Nephron (organoid): ENCODE data around the gene DIP2B.

ENCODE experiments used
- H3K27ac Mint-ChIP-seq, 3 experiments: 2 replicates each; pipeline ENCODE4 v1.8.0; 2020; ENCODE audit warnings: mixed read lengths in 3 of 3, mild to moderate bottlenecking in 2 of 3, moderate library complexity in 1 of 3
- H3K27me3 Mint-ChIP-seq: 2 replicates; pipeline ENCODE4 v1.8.0; 2021; ENCODE audit warnings: low read depth, mild to moderate bottlenecking, moderate library complexity, mixed read lengths
- H3K36me3 Mint-ChIP-seq: 2 replicates; pipeline ENCODE4 v1.8.0; 2020; ENCODE audit warnings: low read depth, mixed read lengths
- H3K4me1 Mint-ChIP-seq: 2 replicates; pipeline ENCODE4 v1.8.0; 2020; ENCODE audit warnings: mixed read lengths
- H3K4me3 Mint-ChIP-seq, 3 experiments: 2 replicates each; pipeline ENCODE4 v1.8.0; 2020; ENCODE audit warnings: mild to moderate bottlenecking in 3 of 3, mixed read lengths in 3 of 3, moderate library complexity in 2 of 3
- H3K9me3 Mint-ChIP-seq: 2 replicates; pipeline ENCODE4 v1.8.0; 2020; ENCODE audit warnings: mixed read lengths
- TF ChIP-seq, protein P1 (sequence below), 3 experiments: fragments of 200-600 bp; sonication (generic); IDR thresholded peaks; one replicate each; pipeline ENCODE4 v1.5.0; 2021; ENCODE audit warnings: antibody characterized with exemption in 3 of 3; ENCODE audit not compliant: unreplicated experiment in 3 of 3

DIP2B gene

DNA sequence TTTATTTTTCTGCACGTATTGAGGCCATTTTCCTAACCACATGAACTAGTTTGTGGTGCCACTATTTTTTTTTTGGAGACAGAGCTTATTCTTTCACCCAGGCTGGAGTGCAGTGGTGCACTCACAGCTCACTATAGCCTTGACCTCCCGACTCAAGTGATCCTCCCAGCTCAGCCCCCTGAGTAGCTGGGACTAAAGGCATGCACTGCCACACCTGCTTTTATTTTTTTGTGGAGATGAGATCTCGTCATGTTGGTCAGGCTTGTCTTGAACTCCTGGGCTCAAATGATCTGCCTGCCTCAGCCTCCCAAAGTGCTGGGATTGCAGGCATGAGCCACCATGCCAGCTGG, 60.1 kb downstream of the DIP2B start:
- TF ChIP-seq, protein P1, sequence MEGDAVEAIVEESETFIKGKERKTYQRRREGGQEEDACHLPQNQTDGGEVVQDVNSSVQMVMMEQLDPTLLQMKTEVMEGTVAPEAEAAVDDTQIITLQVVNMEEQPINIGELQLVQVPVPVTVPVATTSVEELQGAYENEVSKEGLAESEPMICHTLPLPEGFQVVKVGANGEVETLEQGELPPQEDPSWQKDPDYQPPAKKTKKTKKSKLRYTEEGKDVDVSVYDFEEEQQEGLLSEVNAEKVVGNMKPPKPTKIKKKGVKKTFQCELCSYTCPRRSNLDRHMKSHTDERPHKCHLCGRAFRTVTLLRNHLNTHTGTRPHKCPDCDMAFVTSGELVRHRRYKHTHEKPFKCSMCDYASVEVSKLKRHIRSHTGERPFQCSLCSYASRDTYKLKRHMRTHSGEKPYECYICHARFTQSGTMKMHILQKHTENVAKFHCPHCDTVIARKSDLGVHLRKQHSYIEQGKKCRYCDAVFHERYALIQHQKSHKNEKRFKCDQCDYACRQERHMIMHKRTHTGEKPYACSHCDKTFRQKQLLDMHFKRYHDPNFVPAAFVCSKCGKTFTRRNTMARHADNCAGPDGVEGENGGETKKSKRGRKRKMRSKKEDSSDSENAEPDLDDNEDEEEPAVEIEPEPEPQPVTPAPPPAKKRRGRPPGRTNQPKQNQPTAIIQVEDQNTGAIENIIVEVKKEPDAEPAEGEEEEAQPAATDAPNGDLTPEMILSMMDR (IDR thresholded peaks at IDR 0.05; ENCODE audit: unreplicated experiment in 3 of 3): no peak
- H3K36me3 Mint-ChIP-seq: no peaks in the 10 kb centered on the region
- no peaks in the 10 kb centered on the region for H3K27me3 Mint-ChIP-seq
- peaks cover 31% of the 10 kb centered on the region for H3K4me1 Mint-ChIP-seq
- no peak overlapping the region for H3K27ac Mint-ChIP-seq
- no peaks in the 10 kb centered on the region for H3K9me3 Mint-ChIP-seq
- H3K4me3 Mint-ChIP-seq: no peak overlapping the region

DNA sequence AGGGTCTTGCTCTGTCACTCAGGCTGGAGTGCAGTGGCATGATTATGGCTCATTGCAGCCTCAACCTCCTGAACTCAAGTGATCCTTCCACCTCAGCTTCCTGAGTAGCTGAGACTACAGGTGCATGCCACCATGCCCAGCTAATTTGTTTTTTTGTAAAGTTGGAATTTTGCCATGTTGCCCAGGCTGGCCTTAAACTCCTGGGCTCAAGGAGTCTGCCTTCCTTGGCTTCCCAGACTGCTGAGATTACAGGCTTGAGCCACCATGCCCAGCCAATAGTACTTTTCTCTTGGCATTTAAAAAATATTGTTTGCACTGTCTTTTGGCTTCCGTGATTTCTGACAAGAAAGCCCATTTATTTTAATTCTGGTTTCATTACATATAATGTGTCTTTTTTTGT, 61.3 kb downstream of the DIP2B start:
- no peak overlapping the region for H3K27ac Mint-ChIP-seq
- H3K27me3 Mint-ChIP-seq: no peaks in the 10 kb centered on the region
- no peaks in the 10 kb centered on the region for H3K9me3 Mint-ChIP-seq
- TF ChIP-seq, protein P1 (IDR thresholded peaks at IDR 0.05; ENCODE audit: unreplicated experiment in 3 of 3): no peak
- no peak overlapping the region for H3K4me3 Mint-ChIP-seq
- H3K36me3 Mint-ChIP-seq: no peaks in the 10 kb centered on the region
- H3K4me1 Mint-ChIP-seq: peaks cover 34% of the 10 kb centered on the region

DNA sequence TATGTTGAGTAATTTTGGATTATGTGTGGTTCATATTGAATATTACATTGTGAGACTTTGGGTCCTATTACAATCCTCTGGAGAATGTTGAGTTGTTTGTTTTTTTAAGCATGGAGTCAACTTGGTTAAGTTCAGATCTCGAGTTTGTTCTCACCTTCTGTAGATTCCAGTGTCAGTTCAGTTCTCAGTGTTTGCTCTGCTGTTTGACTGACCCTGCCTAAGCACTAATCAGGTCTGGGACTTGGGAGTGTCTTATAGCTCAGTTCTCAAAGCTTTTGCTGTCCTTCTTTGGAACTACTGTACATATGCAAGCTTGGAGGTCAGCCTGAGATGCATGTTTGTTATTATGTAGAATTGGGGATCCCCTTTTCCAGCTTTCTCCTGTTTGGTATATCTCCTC, 63.1 kb downstream of the DIP2B start:
- Mint-ChIP-seq H3K36me3 (no peaks in the 10 kb centered on the region), H3K9me3 (no peaks in the 10 kb centered on the region), H3K27ac (peak overlapping the region; percentile 11 to 75 (median 53)), H3K27me3 (no peaks in the 10 kb centered on the region), H3K4me1 (peaks cover 46% of the 10 kb centered on the region), H3K4me3 (no peak overlapping the region)
- TF ChIP-seq, protein P1 (IDR thresholded peaks at IDR 0.05; ENCODE audit: unreplicated experiment in 3 of 3): no peak

DNA sequence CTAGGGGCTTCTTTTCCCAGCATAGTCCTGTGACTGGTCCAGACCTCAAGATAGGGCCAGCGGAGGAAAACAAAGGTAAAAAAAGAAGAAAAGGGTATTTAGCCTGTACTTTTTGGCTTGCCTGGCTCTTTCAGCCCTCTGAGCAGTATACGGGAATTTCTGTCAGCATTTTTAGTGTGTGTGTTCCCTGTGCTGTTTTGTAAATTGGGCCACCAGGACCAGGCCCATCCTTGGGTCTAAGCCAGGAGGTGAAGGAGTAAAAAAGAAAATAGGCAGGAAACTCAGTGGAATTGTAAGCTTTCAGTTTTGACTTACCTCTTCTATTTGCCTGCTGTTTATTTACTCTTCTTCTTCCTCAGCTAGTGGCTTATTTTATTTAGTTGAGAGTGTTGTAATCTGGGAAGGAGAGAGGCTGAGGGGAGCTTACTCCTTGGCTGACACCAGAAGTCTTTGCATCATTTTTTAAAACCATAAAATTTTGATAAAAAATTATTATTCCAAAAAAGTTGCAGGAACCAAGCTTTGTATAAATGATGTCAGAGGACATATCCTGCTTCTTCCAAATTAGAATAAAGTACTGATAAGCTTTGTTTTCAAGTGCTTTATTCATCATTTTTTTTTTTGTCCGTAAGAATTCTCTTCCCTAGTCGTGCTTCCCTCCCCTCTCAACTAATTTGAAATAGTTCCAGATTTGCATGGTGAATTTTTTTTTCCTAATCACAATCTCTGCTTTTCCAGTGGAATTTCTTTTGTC, 63.7 kb downstream of the DIP2B start:
- Mint-ChIP-seq H3K9me3 (no peaks in the 10 kb centered on the region), H3K27ac (peak overlapping the region; percentile 22 to 75 (median 70)), H3K36me3 (no peaks in the 10 kb centered on the region), H3K4me1 (peaks cover 51% of the 10 kb centered on the region), H3K4me3 (no peak overlapping the region), H3K27me3 (no peaks in the 10 kb centered on the region)
- TF ChIP-seq, protein P1 (IDR thresholded peaks at IDR 0.05; ENCODE audit: unreplicated experiment in 3 of 3): no peak

DNA sequence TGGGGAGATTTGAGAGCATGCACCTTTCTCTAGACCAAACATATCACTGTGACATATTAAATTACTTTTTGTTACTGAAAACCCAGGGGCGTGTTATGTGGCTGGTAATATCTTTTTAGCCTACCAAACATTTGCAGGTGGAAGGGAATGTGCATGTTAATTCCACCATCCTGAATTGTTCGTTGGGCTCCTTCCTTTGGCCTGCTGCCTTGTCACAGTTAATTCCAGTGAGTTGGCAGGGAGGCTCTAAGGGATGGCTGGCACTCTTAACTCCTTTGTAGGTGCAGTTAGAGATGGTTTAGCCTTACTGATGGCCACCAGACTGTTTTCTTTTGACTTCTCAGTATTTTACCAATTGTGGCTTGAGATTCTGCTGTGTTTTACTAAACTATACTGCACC, 64.5 kb downstream of the DIP2B start:
- TF ChIP-seq, protein P1 (IDR thresholded peaks at IDR 0.05; ENCODE audit: unreplicated experiment in 3 of 3): no peak
- Mint-ChIP-seq H3K27ac (peak overlapping the region; percentile 22 to 75 (median 70)), H3K9me3 (no peaks in the 10 kb centered on the region), H3K27me3 (no peaks in the 10 kb centered on the region), H3K4me3 (no peak overlapping the region), H3K36me3 (no peaks in the 10 kb centered on the region), H3K4me1 (peaks cover 54% of the 10 kb centered on the region)

DNA sequence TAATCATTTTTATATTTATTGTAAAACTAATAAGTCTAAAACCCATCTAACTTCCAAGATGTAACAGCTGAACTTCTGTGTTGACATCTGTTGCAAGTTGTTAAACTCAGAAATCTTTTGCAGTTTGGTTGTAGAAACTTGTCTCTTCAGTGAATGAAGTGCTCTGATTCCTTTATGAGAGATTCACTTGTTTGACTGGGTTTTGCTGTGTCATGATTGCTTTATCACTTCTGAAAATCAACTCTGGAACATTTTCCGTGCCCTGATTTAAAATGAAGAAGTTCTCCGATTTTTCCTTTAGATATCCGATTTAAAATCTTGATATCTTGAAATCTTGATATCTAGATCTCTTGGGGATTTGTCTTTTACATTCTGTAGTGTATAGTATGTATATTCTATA, 65.1 kb downstream of the DIP2B start:
- Mint-ChIP-seq H3K27ac (peak overlapping the region; percentile 45 to 82 (median 80)), H3K27me3 (no peaks in the 10 kb centered on the region), H3K9me3 (no peaks in the 10 kb centered on the region), H3K4me1 (peaks cover 56% of the 10 kb centered on the region), H3K4me3 (no peak overlapping the region), H3K36me3 (no peaks in the 10 kb centered on the region)
- TF ChIP-seq, protein P1 (IDR thresholded peaks at IDR 0.05; ENCODE audit: unreplicated experiment in 3 of 3): no peak
